Measurements from ENCODE around the gene BIN1.

Gene BIN1

GRCh38 chr2:127096718-127097470 is 10.1 kb downstream of the BIN1 start:
- TF ChIP-seq FOXP2 (optimal IDR thresholded peaks at IDR 0.05; ENCODE audit: borderline replicate concordance, extremely low read depth, extremely low read length, insufficient read depth) = no peak

- TF ChIP-seq TAF1 (IDR thresholded peaks at IDR 0.05; ENCODE audit: borderline replicate concordance, insufficient read depth, low read length) (no peak), REST (IDR thresholded peaks at IDR 0.05; ENCODE audit: insufficient read depth in 1 of 2, low read depth in 2 of 2, low read length in 2 of 2) (no peak), FOXP2 (optimal IDR thresholded peaks at IDR 0.05; ENCODE audit: borderline replicate concordance, extremely low read depth, extremely low read length, insufficient read depth) (no peak), POLR2AphosphoS5 (IDR thresholded peaks at IDR 0.05; ENCODE audit: low read depth, low read length) (no peak), SIN3A (IDR thresholded peaks at IDR 0.05; ENCODE audit: borderline replicate concordance, insufficient read depth, low read length) (no peak)
Observed at GRCh38 chr2:127096280-127096679, 10.7 kb downstream of the BIN1 start.

- TF ChIP-seq POLR2AphosphoS5 (IDR thresholded peaks at IDR 0.05; ENCODE audit: low read depth, low read length) = no peak
- no peak for TF ChIP-seq TAF1 (IDR thresholded peaks at IDR 0.05; ENCODE audit: borderline replicate concordance, insufficient read depth, low read length)
- TF ChIP-seq SIN3A (IDR thresholded peaks at IDR 0.05; ENCODE audit: borderline replicate concordance, insufficient read depth, low read length) = no peak
- no peak for TF ChIP-seq FOXP2 (optimal IDR thresholded peaks at IDR 0.05; ENCODE audit: borderline replicate concordance, extremely low read depth, extremely low read length, insufficient read depth)
- TF ChIP-seq REST (IDR thresholded peaks at IDR 0.05; ENCODE audit: insufficient read depth in 1 of 2, low read depth in 2 of 2, low read length in 2 of 2) = no peak
Observed at GRCh38 chr2:127095784-127096183, 11.2 kb downstream of the BIN1 start.

GRCh38 chr2:127095367-127095641 is 11.7 kb downstream of the BIN1 start:
- TF ChIP-seq POLR2AphosphoS5 (IDR thresholded peaks at IDR 0.05; ENCODE audit: low read depth, low read length) = no peak
- TF ChIP-seq FOXP2 (optimal IDR thresholded peaks at IDR 0.05; ENCODE audit: borderline replicate concordance, extremely low read depth, extremely low read length, insufficient read depth) = no peak
- no peak for TF ChIP-seq REST (IDR thresholded peaks at IDR 0.05; ENCODE audit: insufficient read depth in 1 of 2, low read depth in 2 of 2, low read length in 2 of 2)
- TF ChIP-seq SIN3A (IDR thresholded peaks at IDR 0.05; ENCODE audit: borderline replicate concordance, insufficient read depth, low read length) = no peak

- TF ChIP-seq REST (IDR thresholded peaks at IDR 0.05; ENCODE audit: insufficient read depth in 1 of 2, low read depth in 2 of 2, low read length in 2 of 2) (no peak), FOXP2 (optimal IDR thresholded peaks at IDR 0.05; ENCODE audit: borderline replicate concordance, extremely low read depth, extremely low read length, insufficient read depth) (no peak), POLR2AphosphoS5 (IDR thresholded peaks at IDR 0.05; ENCODE audit: low read depth, low read length) (no peak), TAF1 (IDR thresholded peaks at IDR 0.05; ENCODE audit: borderline replicate concordance, insufficient read depth, low read length) (no peak), SIN3A (IDR thresholded peaks at IDR 0.05; ENCODE audit: borderline replicate concordance, insufficient read depth, low read length) (no peak)
Observed at GRCh38 chr2:127094509-127095366, 12.2 kb downstream of the BIN1 start.

Measured in PFSK-1 (cell line).